Measurements from ENCODE around the gene CPS1.

The CPS1 gene

GRCh38 chr2:210713122-210713521 lies 156.7 kb downstream of the CPS1 start:
- DNase-seq: no peak

GRCh38 chr2:210715560-210716082 lies 159.2 kb downstream of the CPS1 start:
- no peak for DNase-seq

DNA sequence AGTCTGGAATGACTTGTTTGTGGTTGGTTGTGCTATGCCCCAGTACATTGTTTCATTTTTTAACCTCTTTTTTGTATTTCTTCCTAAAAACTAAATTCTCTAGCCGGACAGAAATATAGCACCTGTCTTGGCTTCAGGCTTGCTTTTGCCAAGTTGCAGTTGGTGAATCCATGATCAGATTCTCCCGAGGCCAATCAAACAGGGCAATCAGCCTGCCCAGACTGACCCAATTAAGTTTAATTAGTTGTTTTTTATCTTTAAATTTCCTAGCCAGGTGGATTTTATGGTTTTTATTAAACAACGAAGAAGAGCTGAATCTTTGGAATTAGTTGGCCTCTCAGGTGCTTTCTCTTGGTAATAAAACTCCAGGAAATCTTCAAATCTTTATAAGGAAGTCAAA lies 162.1 kb downstream of the CPS1 start:
- no peak for DNase-seq

GRCh38 chr2:210722092-210722491 lies 165.7 kb downstream of the CPS1 start:
- DNase-seq: no peak

DNA sequence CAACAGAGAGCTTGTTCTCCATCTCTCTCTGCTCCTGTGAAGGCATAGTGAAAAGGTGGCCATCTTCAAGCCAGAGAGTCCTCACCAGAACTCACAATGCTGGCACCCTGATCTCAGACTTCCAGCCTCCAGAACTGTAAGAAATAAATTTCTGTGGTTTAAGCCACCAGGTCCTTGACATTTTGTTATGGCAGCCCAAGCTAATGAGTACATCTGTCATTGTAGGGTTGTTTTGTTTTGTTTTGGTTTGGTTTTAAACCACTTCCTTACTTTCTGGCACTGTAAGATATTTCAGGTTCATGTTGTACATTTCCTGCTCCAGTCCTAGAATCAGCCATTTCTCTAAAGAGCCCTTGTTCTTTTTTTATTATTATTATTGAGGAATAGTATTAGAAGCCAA lies 171.2 kb downstream of the CPS1 start:
- no peak for DNase-seq

Data from stimulated activated CD4-positive, alpha-beta T cell treated with anti-CD3 and anti-CD28 coated beads, Interleukin-4, amount 100 ng/mL, for 4 hours (primary cell).